PC-9 (cell line): ENCODE measurements around the gene ASB8. TPM values are rescaled to one million over a fixed set of nuclear protein-coding genes. Genes with fewer than 3 reads are reported as not detected.

Experiments used
- BruUV-seq: library from RNA; stranded (reverse); fragments of 400-500 nt; replicated peaks from 2 replicates; lab custom pipeline; 2021; lab: Mats Ljungman, UMichigan
- CTCF ChIA-PET: fragments of 300-600 bp; sonication (Branson Sonifier 250); formaldehyde crosslinking; loops from one replicate; lab custom pipeline; 2022; ENCODE audit warnings: antibody characterized with exemption; lab: Charles Lee
- POLR2A ChIA-PET: fragments of 300-600 bp; sonication (Branson Sonifier 250); formaldehyde crosslinking; loops from one replicate; lab custom pipeline; 2022; ENCODE audit warnings: antibody characterized with exemption; ENCODE audit not compliant: unreplicated experiment; lab: Charles Lee
- DNase-seq, 2 experiments: peaks; one replicate each; pipeline versions ENCODE4 v3.0.0 to v3.0.0-alpha.2; 2015 to 2022; ENCODE audit warnings: mixed read lengths in 1 of 2
- H2AFZ ChIP-seq: fragments of 200-600 bp; sonication (generic); 2 replicates; pipeline ENCODE4 v1.8.1; 2017; ENCODE audit warnings: antibody characterized with exemption
- H3F3A ChIP-seq: fragments of 200-600 bp; sonication (generic); 2 replicates; pipeline ENCODE4 v1.8.1; 2017; ENCODE audit warnings: antibody characterized with exemption, mild to moderate bottlenecking, low read depth; ENCODE audit not compliant: insufficient read depth
- H3K27ac ChIP-seq: fragments of 200-600 bp; sonication (generic); 2 replicates; pipeline ENCODE4 v1.6.1; 2016; ENCODE audit warnings: mixed run types
- H3K27me3 ChIP-seq: fragments of 200-600 bp; sonication (generic); 2 replicates; pipeline ENCODE4 v1.6.1; 2016; ENCODE audit warnings: low read depth, mixed run types; ENCODE audit not compliant: insufficient read depth
- H3K36me3 ChIP-seq: fragments of 200-600 bp; sonication (generic); 2 replicates; pipeline ENCODE4 v1.6.1; 2016; ENCODE audit warnings: low read depth, mixed run types
- H3K4me1 ChIP-seq: fragments of 200-600 bp; sonication (generic); replicated peaks from 2 replicates; pipeline ENCODE4 v1.6.1; 2016; ENCODE audit warnings: mixed run types; ENCODE audit not compliant: insufficient read depth
- H3K4me2 ChIP-seq: fragments of 200-600 bp; sonication (generic); 2 replicates; pipeline ENCODE4 v1.6.1; 2017; ENCODE audit warnings: mixed run types
- H3K4me3 ChIP-seq: fragments of 200-600 bp; sonication (generic); 2 replicates; pipeline ENCODE4 v1.6.1; 2016; ENCODE audit warnings: mixed run types
- H3K79me2 ChIP-seq: fragments of 200-600 bp; sonication (generic); 2 replicates; pipeline ENCODE4 v1.6.1; 2017; ENCODE audit warnings: low read depth, mixed run types
- H3K9me2 ChIP-seq: fragments of 200-600 bp; sonication (generic); 2 replicates; pipeline ENCODE4 v1.8.1; 2017; ENCODE audit warnings: mild to moderate bottlenecking; ENCODE audit not compliant: insufficient read depth
- H3K9me3 ChIP-seq: fragments of 200-600 bp; sonication (generic); 2 replicates; pipeline ENCODE4 v1.8.1; 2016; ENCODE audit warnings: low read depth; ENCODE audit not compliant: insufficient read depth
- H4K20me1 ChIP-seq: fragments of 200-600 bp; sonication (generic); 2 replicates; pipeline ENCODE4 v1.8.1; 2017; ENCODE audit not compliant: insufficient read depth
- EZH2 ChIP-seq: fragments of 200-600 bp; sonication (generic); IDR thresholded peaks from 2 replicates; pipeline ENCODE4 v1.8.0; 2017; ENCODE audit warnings: antibody characterized with exemption, low read depth
- intact Hi-C: fragments of 100-400 bp; cut with micrococcal nuclease; formaldehyde crosslinking; loops from one replicate; pipeline ENCODE4 v1.10.0; 2022; ENCODE audit not compliant: unreplicated experiment
- total RNA-seq: library from RNA; stranded (reverse); gene quantifications from 2 replicates; pipeline ENCODE4 v1.2.3, GENCODE V29; 2021
- TF ChIP-seq, protein P1 (sequence below): fragments of 200-600 bp; sonication (generic); conservative IDR thresholded peaks from 2 replicates; pipeline ENCODE4 v1.6.1; 2017; ENCODE audit warnings: mixed run types, antibody characterized with exemption, mild to moderate bottlenecking, moderate library complexity

ASB8 gene
- total RNA-seq, 1 experiment from 2014 or later: 25.1 TPM

DNA sequence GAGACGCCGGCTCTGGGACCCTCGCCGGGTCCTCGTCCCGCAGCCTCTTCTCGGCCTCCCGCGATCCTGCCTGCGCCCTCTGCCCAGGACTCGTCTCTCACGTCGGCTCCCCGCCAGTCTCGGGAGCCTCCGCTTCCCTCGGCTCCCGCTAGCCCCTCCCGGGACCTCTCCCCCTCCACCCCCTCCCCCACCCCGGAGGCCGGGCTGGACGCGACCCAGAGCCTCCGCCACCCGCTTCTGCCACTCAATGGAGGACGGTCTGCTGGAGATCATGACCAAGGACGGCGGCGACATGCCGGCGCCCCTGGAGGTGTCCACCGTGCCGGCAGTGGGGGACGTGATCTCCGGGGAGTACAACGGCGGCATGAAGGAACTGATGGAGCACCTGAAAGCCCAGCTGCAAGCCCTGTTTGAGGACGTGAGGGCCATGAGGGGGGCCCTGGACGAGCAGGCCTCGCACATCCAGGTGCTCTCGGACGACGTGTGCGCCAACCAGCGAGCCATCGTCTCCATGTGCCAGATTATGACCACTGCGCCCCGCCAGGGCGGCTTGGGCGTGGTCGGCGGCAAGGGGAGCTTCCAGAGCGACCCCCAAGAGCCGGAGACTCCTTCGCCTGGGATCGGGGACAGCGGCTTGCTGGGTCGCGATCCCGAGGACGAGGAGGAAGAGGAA is 26.7 kb upstream of the ASB8 start:
- H3K36me3 ChIP-seq: no peaks in the 10 kb centered on the region
- no peak overlapping the region for H3K4me3 ChIP-seq
- ChIA-PET CTCF (no interaction called here), POLR2A (no interaction called here)
- no peaks in the 10 kb centered on the region for H3K79me2 ChIP-seq
- no TSS peak for BruUV-seq
- intact Hi-C loops: loop anchor here (10.0 kb wide), 1 partner anchor 431 kb away; no protein-coding TSS in a partner anchor
- H2AFZ ChIP-seq: no peak overlapping the region
- H3F3A ChIP-seq: no peaks in the 10 kb centered on the region
- no peaks in the 10 kb centered on the region for H4K20me1 ChIP-seq
- peaks cover 16% of the 10 kb centered on the region; the same call in 1 of the 2 replicates for H3K27me3 ChIP-seq
- no peaks in the 10 kb centered on the region for H3K4me1 ChIP-seq
- H3K4me2 ChIP-seq: no peak overlapping the region
- no peaks in the 10 kb centered on the region for H3K9me2 ChIP-seq
- H3K27ac ChIP-seq: no peak overlapping the region
- no peak for TF ChIP-seq EZH2
- TF ChIP-seq, protein P1, sequence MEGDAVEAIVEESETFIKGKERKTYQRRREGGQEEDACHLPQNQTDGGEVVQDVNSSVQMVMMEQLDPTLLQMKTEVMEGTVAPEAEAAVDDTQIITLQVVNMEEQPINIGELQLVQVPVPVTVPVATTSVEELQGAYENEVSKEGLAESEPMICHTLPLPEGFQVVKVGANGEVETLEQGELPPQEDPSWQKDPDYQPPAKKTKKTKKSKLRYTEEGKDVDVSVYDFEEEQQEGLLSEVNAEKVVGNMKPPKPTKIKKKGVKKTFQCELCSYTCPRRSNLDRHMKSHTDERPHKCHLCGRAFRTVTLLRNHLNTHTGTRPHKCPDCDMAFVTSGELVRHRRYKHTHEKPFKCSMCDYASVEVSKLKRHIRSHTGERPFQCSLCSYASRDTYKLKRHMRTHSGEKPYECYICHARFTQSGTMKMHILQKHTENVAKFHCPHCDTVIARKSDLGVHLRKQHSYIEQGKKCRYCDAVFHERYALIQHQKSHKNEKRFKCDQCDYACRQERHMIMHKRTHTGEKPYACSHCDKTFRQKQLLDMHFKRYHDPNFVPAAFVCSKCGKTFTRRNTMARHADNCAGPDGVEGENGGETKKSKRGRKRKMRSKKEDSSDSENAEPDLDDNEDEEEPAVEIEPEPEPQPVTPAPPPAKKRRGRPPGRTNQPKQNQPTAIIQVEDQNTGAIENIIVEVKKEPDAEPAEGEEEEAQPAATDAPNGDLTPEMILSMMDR: no peak
- no peaks in the 10 kb centered on the region for H3K9me3 ChIP-seq
- DNase-seq: no peak

DNA sequence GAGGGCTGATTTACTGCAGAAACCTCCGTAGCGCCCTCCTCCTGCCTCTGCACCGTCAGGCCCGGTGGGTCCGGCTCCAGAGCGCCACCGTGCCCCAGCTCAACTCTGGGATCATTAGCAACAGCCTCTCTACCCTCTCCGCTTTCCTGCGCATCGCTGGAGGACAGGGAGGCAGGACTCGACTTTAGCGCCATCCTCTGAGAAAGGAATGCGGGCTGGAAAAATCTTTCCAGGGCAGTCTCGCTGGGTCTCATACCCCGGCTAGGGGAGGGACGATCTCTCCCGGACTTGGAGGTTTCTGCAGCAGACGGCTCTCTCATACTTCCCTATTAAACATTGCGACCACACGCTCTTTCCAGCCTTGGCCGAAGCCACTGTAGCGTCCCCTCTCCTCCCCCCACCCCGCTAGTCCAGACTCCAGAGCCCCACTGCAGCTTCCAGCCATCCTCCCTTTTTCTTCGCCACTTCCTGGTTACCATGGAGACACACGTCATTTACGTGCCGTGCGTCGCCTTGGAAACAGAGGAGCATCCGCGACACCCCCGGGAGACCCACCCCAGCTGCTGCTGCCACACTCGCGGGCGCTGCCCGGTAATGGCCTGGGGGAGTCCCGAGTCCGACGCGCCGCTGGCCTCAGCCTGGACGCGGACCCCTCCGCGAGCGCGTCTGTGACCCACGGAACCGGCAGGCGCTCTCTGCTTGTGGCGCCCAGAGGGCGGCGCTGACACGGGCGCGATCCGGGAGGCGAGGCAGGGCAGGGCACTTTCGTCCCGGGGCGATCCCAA is 26.0 kb upstream of the ASB8 start, which contains the start of gene CCDC184:
TSS of gene CCDC184 (plus strand) at position 554 of the 785 bp plus-strand sequence. CDS start 479 bp downstream, outside the sequence.
- no peaks in the 10 kb centered on the region for H3K9me2 ChIP-seq
- BruUV-seq: no TSS peak
- intact Hi-C loops: loop anchor here (10.0 kb wide), 1 partner anchor 432 kb away; no protein-coding TSS in a partner anchor

DNA sequence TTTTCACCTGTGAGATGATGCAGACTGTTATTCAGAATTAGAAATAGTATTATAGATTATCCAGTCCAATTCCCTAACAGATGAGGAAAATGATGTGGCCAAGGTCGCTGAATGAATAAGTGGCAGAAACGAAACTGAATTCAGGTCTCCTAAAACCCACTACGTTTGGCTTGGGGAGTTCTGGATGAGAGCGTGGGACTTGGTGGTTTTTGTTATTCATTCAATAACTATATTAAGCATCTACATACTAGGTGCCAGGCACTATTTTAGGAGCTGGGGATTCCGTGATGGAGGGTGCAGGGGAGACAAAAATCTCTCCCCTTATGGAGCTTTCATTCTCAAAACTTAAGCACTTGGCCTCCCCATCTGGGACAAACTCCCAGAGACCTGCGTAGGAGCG is 25.3 kb upstream of the ASB8 start:
- Histone ChIP-seq H4K20me1 (no peaks in the 10 kb centered on the region), H2AFZ (no peak overlapping the region), H3K79me2 (no peaks in the 10 kb centered on the region), H3K36me3 (no peaks in the 10 kb centered on the region), H3K4me3 (no peak overlapping the region), H3K4me1 (no peaks in the 10 kb centered on the region), H3K9me3 (no peaks in the 10 kb centered on the region), H3K4me2 (no peak overlapping the region), H3F3A (no peaks in the 10 kb centered on the region), H3K9me2 (no peaks in the 10 kb centered on the region), H3K27ac (no peak overlapping the region), H3K27me3 (peaks cover 20% of the 10 kb centered on the region)
- TF ChIP-seq, protein P1: no peak
- TF ChIP-seq EZH2: no peak
- DNase-seq: no peak
- ChIA-PET CTCF (no interaction called here), POLR2A (no interaction called here)
- BruUV-seq: no TSS peak
- intact Hi-C loops: loop anchor here (10.0 kb wide), 1 partner anchor 432 kb away; no protein-coding TSS in a partner anchor

More for the DNA sequence above, 26.0 kb upstream of the ASB8 start, which contains the start of gene CCDC184:
- no peaks in the 10 kb centered on the region for H3K4me1 ChIP-seq
- TF ChIP-seq, protein P1: no peak
- peaks cover 16% of the 10 kb centered on the region for H3K27me3 ChIP-seq
- no peak within 1 kb of the TSS for H3K27ac ChIP-seq
- H4K20me1 ChIP-seq: no peaks in the 10 kb centered on the region
- ChIA-PET POLR2A (no interaction called here), CTCF (no interaction called here)
- no peak within 1 kb of the TSS for H2AFZ ChIP-seq
- H3K9me3 ChIP-seq: no peaks in the 10 kb centered on the region
- H3K36me3 ChIP-seq: no peaks in the 10 kb centered on the region
- H3K79me2 ChIP-seq: no peaks in the 10 kb centered on the region
- DNase-seq: no peak
- no peak within 1 kb of the TSS for H3K4me3 ChIP-seq
- H3K4me2 ChIP-seq: no peak within 1 kb of the TSS
- H3F3A ChIP-seq: no peaks in the 10 kb centered on the region
